Astrocyte of the cerebellum (primary cell): ENCODE measurements around the gene UCN3.

Experiments
- DNase-seq: peaks from one replicate; pipeline ENCODE4 v3.0.0-alpha.2; 2011; ENCODE audit warnings: low read depth
- H3K4me3 ChIP-seq: 2 replicates; pipeline ENCODE4 v1.5.1; 2011; ENCODE audit warnings: mild to moderate bottlenecking, low read depth, low read length, moderate library complexity
- CTCF ChIP-seq: IDR thresholded peaks from 2 replicates; pipeline ENCODE4 v1.5.1; 2012; ENCODE audit warnings: low read length, low read depth, moderate library complexity, mild to moderate bottlenecking; ENCODE audit errors: missing control alignments
- in situ Hi-C: cut with HindIII; loops from 2 replicates; pipeline ENCODE4 v1.10.0; 2017; ENCODE audit warnings: low sequenced_read_pairs

Gene UCN3

GRCh38 chr10:5325076-5325475 lies 39.7 kb upstream of the UCN3 start:
- no peak overlapping the region for H3K4me3 ChIP-seq
- no peak for TF ChIP-seq CTCF
- in situ Hi-C loops = no loop called here
- no peak for DNase-seq

GRCh38 chr10:5334196-5334880 lies 30.4 kb upstream of the UCN3 start:
- no peak overlapping the region for H3K4me3 ChIP-seq
- in situ Hi-C loops = no loop called here
- no peak for DNase-seq
- TF ChIP-seq CTCF = no peak

GRCh38 chr10:5338010-5338409 lies 26.8 kb upstream of the UCN3 start:
- DNase-seq = no peak

GRCh38 chr10:5343092-5343491 lies 21.7 kb upstream of the UCN3 start:
- no peak for DNase-seq
- no peak for TF ChIP-seq CTCF
- in situ Hi-C loops = no loop called here
- no peak overlapping the region for H3K4me3 ChIP-seq

More at GRCh38 chr10:5338010-5338409, 26.8 kb upstream of the UCN3 start:
- H3K4me3 ChIP-seq = no peak overlapping the region
- in situ Hi-C loops = no loop called here
- TF ChIP-seq CTCF = no peak

GRCh38 chr10:5343561-5343960 lies 21.2 kb upstream of the UCN3 start:
- TF ChIP-seq CTCF = no peak
- in situ Hi-C loops = no loop called here
- DNase-seq = peak; percentile 1
- H3K4me3 ChIP-seq = no peak overlapping the region

- in situ Hi-C loops = no loop called here
- no peak overlapping the region for H3K4me3 ChIP-seq
- DNase-seq = no peak
- no peak for TF ChIP-seq CTCF
Measured at GRCh38 chr10:5343979-5344378, 20.8 kb upstream of the UCN3 start.
